Lower lobe of right lung (tissue), 2 donors: ENCODE measurements around the gene CARS1. TPM values are rescaled to one million over a fixed set of nuclear protein-coding genes. Genes with fewer than 3 reads are reported as not detected.
"Not testable (repeated sequence)": the region's sequence is repeated elsewhere in the genome, so short reads cannot be mapped to it uniquely, and the experiment has no call there.

Experiments used
- ATAC-seq, 2 donors: fragments of 200-7000 bp; cut with Tn5 transposase; one replicate each; pipeline ENCODE4 v1.9.1; 2020 to 2022; ENCODE audit warnings: mild to moderate bottlenecking in 2 of 2, moderate library complexity in 2 of 2
- DNase-seq: peaks from one replicate; pipeline ENCODE4 v3.0.0-alpha.2; 2020
- H3K27ac ChIP-seq: fragments of 200-600 bp; one replicate; pipeline ENCODE4 v1.8.0; 2022
- H3K27me3 ChIP-seq: fragments of 200-600 bp; one replicate; pipeline ENCODE4 v1.8.0; 2022; ENCODE audit warnings: low read depth
- H3K36me3 ChIP-seq: fragments of 200-600 bp; one replicate; pipeline ENCODE4 v1.8.0; 2022; ENCODE audit warnings: mild to moderate bottlenecking
- H3K4me1 ChIP-seq: fragments of 200-600 bp; one replicate; pipeline ENCODE4 v1.8.0; 2022
- H3K4me3 ChIP-seq: fragments of 200-600 bp; one replicate; pipeline ENCODE4 v1.8.0; 2022; ENCODE audit warnings: mild to moderate bottlenecking
- H3K9me3 ChIP-seq: fragments of 200-600 bp; one replicate; pipeline ENCODE4 v1.8.0; 2022
- CTCF ChIP-seq: fragments of 200-600 bp; IDR thresholded peaks from one replicate; pipeline ENCODE4 v1.8.0; 2022; ENCODE audit warnings: antibody characterized with exemption, mild to moderate bottlenecking
- intact Hi-C: fragments of 100-400 bp; cut with DNase I; formaldehyde crosslinking; loops from one replicate; pipeline ENCODE4 v1.11.0; 2022
- total RNA-seq: library from RNA; stranded (reverse); fragmentation: NEBNext Ultra II Directional; extraction: Animal tissue kit (Norgen Biotek cat#: 25700); gene quantifications from one replicate; pipeline ENCODE4 v1.2.1, GENCODE V29; 2021
- donor health status: DM: no; HTN: yes; CAD: no; lungs with severe emphysema.

CARS1 gene
- total RNA-seq, 1 donor from 2014 or later, result 40.2 TPM

DNA sequence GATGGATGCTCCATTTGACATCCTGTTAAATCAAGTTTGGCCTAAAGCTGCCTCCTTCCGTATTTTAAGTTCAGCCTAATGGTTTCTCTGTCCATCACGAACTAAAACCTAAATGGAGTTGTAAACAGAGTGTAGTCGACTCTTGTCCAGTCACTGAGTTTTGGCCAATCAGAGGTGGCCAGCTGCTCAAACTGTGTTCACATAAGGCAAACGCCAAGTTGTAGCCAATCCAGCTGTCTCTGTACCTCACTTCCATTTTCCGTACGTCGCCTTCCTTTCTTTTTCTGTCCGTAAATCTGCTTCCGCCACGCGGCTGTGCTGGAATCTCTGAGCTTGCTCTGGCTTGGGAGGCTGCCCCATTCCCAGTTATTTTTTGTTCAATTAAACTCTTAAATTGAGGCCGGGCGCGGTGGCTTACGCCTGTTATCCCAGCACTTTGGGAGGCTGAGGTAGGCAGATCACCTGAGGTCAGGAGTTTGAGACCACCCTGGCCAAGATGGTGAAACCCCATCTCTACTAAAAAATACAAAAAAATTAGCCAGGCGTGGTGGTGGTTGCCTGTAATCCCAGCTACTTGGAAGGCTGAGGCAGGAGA, 20.7 kb upstream of the CARS1 start:
- DNase-seq (no peak), ATAC-seq (no peak)
- intact Hi-C loops, result no loop called here
- H3K36me3 ChIP-seq, result no peaks in the 10 kb centered on the region
- no peak overlapping the region for H3K4me3 ChIP-seq
- no peak overlapping the region for H3K27ac ChIP-seq
- no peaks in the 10 kb centered on the region for H3K27me3 ChIP-seq
- no peaks in the 10 kb centered on the region for H3K9me3 ChIP-seq
- H3K4me1 ChIP-seq, result no peaks in the 10 kb centered on the region
- no peak for TF ChIP-seq CTCF

GRCh38 chr11:3077189-3077836, 20.1 kb upstream of the CARS1 start:
- Histone ChIP-seq H3K9me3 (no peaks in the 10 kb centered on the region), H3K27ac (no peak overlapping the region), H3K27me3 (no peaks in the 10 kb centered on the region), H3K4me1 (no peaks in the 10 kb centered on the region), H3K36me3 (no peaks in the 10 kb centered on the region), H3K4me3 (no peak overlapping the region)
- TF ChIP-seq CTCF, result no peak
- intact Hi-C loops, result no loop called here
- DNase-seq, result no peak
- no peak for ATAC-seq

DNA sequence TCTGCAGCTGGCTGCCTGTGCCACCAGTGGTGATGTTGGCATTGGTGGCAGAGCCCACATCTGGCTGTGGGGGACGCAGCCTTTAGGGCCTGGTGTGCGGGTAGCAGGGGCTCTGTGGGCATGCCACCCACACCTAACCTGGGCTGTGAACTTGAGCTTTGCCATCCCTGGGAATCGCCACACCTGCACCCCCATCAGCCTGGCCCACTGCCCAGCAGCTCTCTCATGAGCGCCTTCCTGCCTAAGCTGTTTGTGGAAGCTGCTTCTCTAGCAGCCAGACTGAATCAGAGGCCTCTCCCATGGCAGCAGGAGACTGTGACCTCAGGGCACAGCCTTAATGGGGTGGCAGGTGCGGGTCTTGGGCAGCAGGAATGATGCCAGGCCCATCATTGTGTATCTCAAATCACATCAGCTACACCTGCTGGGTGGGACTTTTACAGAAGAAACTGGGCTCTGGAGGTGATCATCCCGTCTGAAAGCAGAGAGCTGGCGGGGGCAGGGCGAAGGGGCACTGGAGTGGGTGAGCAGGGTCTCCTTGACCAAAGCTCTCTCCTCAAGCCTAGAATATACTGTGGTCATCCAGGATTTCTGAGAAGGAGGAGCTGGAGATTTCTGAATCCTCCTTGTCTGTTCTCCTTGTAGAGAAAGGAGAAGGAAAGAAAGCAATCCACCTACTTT, 17.8 kb upstream of the CARS1 start:
- no peak for TF ChIP-seq CTCF
- Histone ChIP-seq H3K27ac (no peak overlapping the region), H3K4me1 (no peaks in the 10 kb centered on the region), H3K9me3 (no peaks in the 10 kb centered on the region), H3K4me3 (no peak overlapping the region), H3K27me3 (no peaks in the 10 kb centered on the region), H3K36me3 (no peaks in the 10 kb centered on the region)
- ATAC-seq (no peak), DNase-seq (no peak)
- intact Hi-C loops, result no loop called here

DNA sequence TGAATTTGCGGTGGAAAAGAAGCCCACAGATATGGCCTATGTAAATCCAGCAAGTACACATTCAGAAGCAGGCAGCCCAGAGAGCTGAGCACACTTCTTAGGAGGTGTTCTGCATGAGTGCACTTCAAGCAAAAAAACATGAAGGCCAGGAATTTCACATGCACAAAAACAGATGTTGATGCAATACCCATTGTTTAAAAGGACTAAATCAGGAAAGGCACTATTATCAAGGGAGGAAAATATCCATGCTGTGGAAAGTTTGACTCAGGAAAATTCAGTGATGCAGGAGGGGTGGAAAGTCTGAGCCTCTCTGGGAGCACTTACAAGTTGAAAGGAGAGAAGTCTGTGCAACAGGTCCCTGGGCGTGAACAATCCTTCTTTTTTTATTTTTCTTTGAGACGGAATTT, 15.8 kb upstream of the CARS1 start:
- DNase-seq, result no peak
- Histone ChIP-seq H3K36me3 (no peaks in the 10 kb centered on the region), H3K27me3 (peaks cover under 1% of the 10 kb centered on the region), H3K4me3 (no peak overlapping the region), H3K9me3 (no peaks in the 10 kb centered on the region), H3K27ac (no peak overlapping the region), H3K4me1 (no peaks in the 10 kb centered on the region)
- no peak for TF ChIP-seq CTCF
- peak; percentile 51 to 77 for ATAC-seq
- intact Hi-C loops, result no loop called here

DNA sequence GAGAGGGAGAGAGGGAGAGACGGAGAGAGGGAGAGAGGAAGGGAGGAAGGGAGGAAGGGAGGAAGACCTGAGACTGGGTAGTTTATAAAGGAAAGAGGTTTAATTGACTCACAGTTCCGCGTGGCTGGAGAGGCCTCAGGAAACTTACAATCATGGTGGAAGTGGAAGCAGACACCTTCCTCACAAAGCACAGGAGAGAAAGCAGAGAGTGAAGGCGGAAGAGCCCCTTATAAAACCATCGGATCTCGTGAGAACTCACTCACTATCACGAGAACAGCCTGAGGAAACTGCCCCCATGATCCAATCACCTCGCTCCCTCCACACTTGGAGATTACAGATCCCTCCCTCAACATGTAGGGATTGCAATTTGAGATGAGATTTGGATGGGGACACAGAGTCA, 12.2 kb upstream of the CARS1 start:
- no peak for ATAC-seq
- Histone ChIP-seq H3K9me3 (no peaks in the 10 kb centered on the region), H3K27ac (no peak overlapping the region), H3K36me3 (no peaks in the 10 kb centered on the region), H3K4me1 (no peaks in the 10 kb centered on the region), H3K27me3 (peaks cover 16% of the 10 kb centered on the region), H3K4me3 (no peak overlapping the region)
- DNase-seq, result no peak
- intact Hi-C loops, result no loop called here
- no peak for TF ChIP-seq CTCF

DNA sequence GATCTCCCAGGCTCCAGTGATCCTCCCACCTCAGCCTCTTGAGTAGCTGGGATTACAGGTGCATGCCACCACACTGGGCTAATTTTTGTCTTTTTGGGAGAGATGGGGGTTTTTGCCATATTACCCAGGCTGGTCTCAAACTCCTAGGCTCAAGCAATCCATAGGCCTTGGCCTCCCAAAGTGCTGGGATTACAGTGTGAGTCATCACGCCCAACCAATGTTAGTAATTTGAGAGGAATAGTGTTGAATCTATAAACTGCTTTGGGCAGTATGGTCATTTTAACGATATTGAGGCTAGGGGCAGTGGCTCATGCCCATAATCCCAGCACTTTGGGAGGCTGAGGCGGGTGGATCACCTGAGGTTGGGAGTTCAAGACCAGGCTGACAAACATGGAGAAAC, 9.1 kb upstream of the CARS1 start:
- H3K9me3 ChIP-seq, ATAC-seq, H3K4me3 ChIP-seq, H3K4me1 ChIP-seq, H3K27ac ChIP-seq, H3K36me3 ChIP-seq, intact Hi-C loops: not testable (repeated sequence)
- peaks cover 16% of the 10 kb centered on the region for H3K27me3 ChIP-seq
- peak; percentile 1 for DNase-seq

DNA sequence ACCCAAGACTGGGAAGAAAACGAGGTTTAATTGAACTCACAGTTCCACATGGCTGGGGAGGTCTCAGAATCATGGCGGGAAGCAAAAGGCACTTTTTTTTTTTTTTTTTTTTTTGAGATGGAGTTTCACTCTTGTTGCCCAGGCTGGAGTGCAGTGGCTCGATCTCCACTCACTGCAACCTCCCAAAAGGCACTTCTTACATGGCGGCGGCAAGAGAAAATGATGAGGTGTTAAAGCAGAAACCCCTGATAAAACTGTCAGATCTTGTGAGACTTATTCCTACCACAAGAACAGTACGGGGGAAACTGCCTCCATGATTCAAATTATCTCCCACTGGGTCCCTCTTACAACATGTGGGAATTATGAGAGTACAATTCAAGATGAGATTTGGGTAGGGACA, 7.5 kb upstream of the CARS1 start:
- H3K9me3 ChIP-seq, intact Hi-C loops, H3K4me3 ChIP-seq, H3K36me3 ChIP-seq, ATAC-seq, H3K4me1 ChIP-seq, H3K27ac ChIP-seq: not testable (repeated sequence)
- peak; percentile 4 for DNase-seq
- peaks cover 16% of the 10 kb centered on the region for H3K27me3 ChIP-seq

DNA sequence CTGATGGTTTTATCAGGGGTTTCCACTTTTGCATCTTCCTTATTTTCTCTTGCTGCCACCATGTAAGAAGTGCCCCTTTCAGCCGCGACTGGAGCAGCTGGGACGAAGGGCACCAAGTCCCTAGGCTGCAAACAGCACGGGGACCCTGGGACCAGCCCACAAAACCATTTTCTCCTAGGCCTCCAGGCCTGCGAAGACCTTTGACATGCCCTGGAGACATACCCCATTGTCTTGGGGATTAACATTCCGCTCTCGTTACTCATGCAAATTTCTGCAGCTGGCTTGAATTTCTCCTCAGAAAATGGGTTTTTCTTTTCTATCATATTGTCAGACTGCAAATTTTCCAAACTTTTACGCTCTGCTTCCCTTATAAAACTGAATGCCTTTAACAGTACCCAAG, 6.7 kb upstream of the CARS1 start:
- H3K4me3 ChIP-seq, ATAC-seq: not testable (repeated sequence)

GRCh38 chr11:3063432-3063831, 6.2 kb upstream of the CARS1 start:
- H3K4me1 ChIP-seq, H3K9me3 ChIP-seq, H3K36me3 ChIP-seq, DNase-seq, intact Hi-C loops, H3K27ac ChIP-seq, H3K4me3 ChIP-seq, ATAC-seq: not testable (repeated sequence)
- H3K27me3 ChIP-seq, result peaks cover 16% of the 10 kb centered on the region

More for the DNA sequence above, 6.7 kb upstream of the CARS1 start:
- intact Hi-C loops, H3K4me1 ChIP-seq, H3K27ac ChIP-seq, H3K36me3 ChIP-seq, H3K9me3 ChIP-seq: not testable (repeated sequence)
- H3K27me3 ChIP-seq, result peaks cover 16% of the 10 kb centered on the region
- DNase-seq, result peak; percentile 23
